CD4-positive, alpha-beta T cell (primary cell): Measurements from ENCODE around the gene PLEKHA7. TPM values are rescaled to one million over a fixed set of nuclear protein-coding genes. Genes with fewer than 3 reads are reported as not detected.

Source experiments
- ATAC-seq: fragments of 200-7000 bp; cut with Tn5 transposase; one replicate; pipeline ENCODE4 v1.10.0; 2022; ENCODE audit warnings: mild to moderate bottlenecking; ENCODE audit not compliant: poor library complexity
- CTCF ChIA-PET: fragments of 350-600 bp; sonication (Branson Sonifier 250); formaldehyde crosslinking; loops from one replicate; lab custom pipeline; 2021; ENCODE audit warnings: antibody characterized with exemption, inconsistent platforms; lab: Charles Lee
- POLR2A ChIA-PET: fragments of 350-600 bp; sonication (Branson Sonifier 250); formaldehyde crosslinking; loops from one replicate; lab custom pipeline; 2021; ENCODE audit warnings: antibody characterized with exemption, inconsistent platforms; lab: Charles Lee
- DNase-seq, 14 experiments: peaks; one replicate each; pipeline ENCODE4 v3.0.0-alpha.2; 2013 to 2020; ENCODE audit warnings: mixed read lengths in 2 of 14
- H3K27ac ChIP-seq, 2 donors: one replicate each; pipeline versions ENCODE4 v1.5.1 to v1.7.0; 2013; ENCODE audit warnings: low read length in 2 of 2, low read depth in 1 of 2, mild to moderate bottlenecking in 1 of 2
- H3K27me3 ChIP-seq, 2 experiments: 1 replicate in 1 of 2; 2 replicates in 1 of 2; pipeline versions ENCODE4 v1.6.1 to v1.7.0; 2013; ENCODE audit warnings: low read length in 2 of 2, control low read depth in 1 of 2, mild to moderate bottlenecking in 1 of 2, moderate library complexity in 1 of 2; ENCODE audit not compliant: insufficient read depth in 2 of 2, control insufficient read depth in 1 of 2
- H3K36me3 ChIP-seq: one replicate; pipeline ENCODE4 v1.6.1; 2013; ENCODE audit warnings: low read length, control low read depth; ENCODE audit not compliant: insufficient read depth
- H3K4me1 ChIP-seq: one replicate; pipeline ENCODE4 v1.6.1; 2013; ENCODE audit warnings: low read length, control low read depth; ENCODE audit not compliant: insufficient read depth
- H3K4me3 ChIP-seq: one replicate; pipeline ENCODE4 v1.5.1; 2013; ENCODE audit warnings: mild to moderate bottlenecking, low read length, moderate library complexity
- H3K9me3 ChIP-seq, 2 experiments: 1 replicate in 1 of 2; 2 replicates in 1 of 2; pipeline versions ENCODE4 v1.6.1 to v1.7.0; 2013; ENCODE audit warnings: low read length in 2 of 2, mild to moderate bottlenecking in 2 of 2, control low read depth in 1 of 2, moderate library complexity in 1 of 2; ENCODE audit not compliant: control insufficient read depth in 1 of 2, insufficient read depth in 1 of 2
- H3K27ac Mint-ChIP-seq: one replicate; pipeline ENCODE4 v1.8.0; 2020; ENCODE audit warnings: mixed read lengths
- H3K27me3 Mint-ChIP-seq: one replicate; pipeline ENCODE4 v1.8.0; 2021; ENCODE audit warnings: mixed read lengths
- H3K36me3 Mint-ChIP-seq: one replicate; pipeline ENCODE4 v1.8.0; 2021; ENCODE audit warnings: low read depth, mixed read lengths
- H3K4me1 Mint-ChIP-seq: one replicate; pipeline ENCODE4 v1.8.0; 2021; ENCODE audit warnings: low read depth, mixed read lengths
- H3K4me3 Mint-ChIP-seq: one replicate; pipeline ENCODE4 v1.8.0; 2020; ENCODE audit warnings: mild to moderate bottlenecking, mixed read lengths
- H3K9me3 Mint-ChIP-seq: one replicate; pipeline ENCODE4 v1.8.0; 2020; ENCODE audit warnings: mixed read lengths
- CTCF ChIP-seq: fragments of 200-600 bp; IDR thresholded peaks from one replicate; pipeline ENCODE4 v1.8.0; 2022; ENCODE audit warnings: antibody characterized with exemption, mild to moderate bottlenecking
- intact Hi-C, 2 experiments: fragments of 100-400 bp; cut with DNase I in 1 of 2; cut with micrococcal nuclease in 1 of 2; formaldehyde crosslinking; loops; one replicate each; pipeline versions ENCODE4 v1.15.1 to v1.9.0; 2023 to 2025; cut with DNase I, micrococcal nuclease
- total RNA-seq, 174 experiments: library from RNA in 2 of 174; stranded (reverse) in 2 of 174; gene quantifications; one replicate each; pipeline ENCODE4 v1.2.3 and lab custom pipeline; 2021 to 2026

Gene PLEKHA7
- total RNA-seq, 2 experiments from 2014 or later, result 4.5 to 4.8 TPM

GRCh38 chr11:16801288-16801980 is 212.8 kb downstream of the PLEKHA7 start:
- POLR2A ChIA-PET, result no interaction called here
- Histone ChIP-seq H3K36me3 (no peaks in the 10 kb centered on the region), H3K27ac (no peak overlapping the region), H3K9me3 (no peaks in the 10 kb centered on the region), H3K27me3 (no peaks in the 10 kb centered on the region), H3K4me1 (peaks cover 28% of the 10 kb centered on the region), H3K4me3 (no peak overlapping the region)
- TF ChIP-seq CTCF, result no peak
- no peak for ATAC-seq
- Mint-ChIP-seq H3K9me3 (no peaks in the 10 kb centered on the region), H3K36me3 (no peaks in the 10 kb centered on the region), H3K27me3 (no peaks in the 10 kb centered on the region), H3K4me1 (no peaks in the 10 kb centered on the region), H3K4me3 (no peak overlapping the region), H3K27ac (no peak overlapping the region)
- CTCF ChIA-PET, result no interaction called here
- intact Hi-C loops, result no loop called here
- no peak for DNase-seq

- no peak overlapping the region for H3K4me3 Mint-ChIP-seq
- Histone ChIP-seq H3K9me3 (no peaks in the 10 kb centered on the region), H3K27ac (no peak overlapping the region), H3K4me3 (no peak overlapping the region), H3K4me1 (peaks cover 18% of the 10 kb centered on the region), H3K27me3 (no peaks in the 10 kb centered on the region), H3K36me3 (no peaks in the 10 kb centered on the region)
- ChIA-PET POLR2A (no interaction called here), CTCF (no interaction called here)
- intact Hi-C loops, result no loop called here
- H3K9me3 Mint-ChIP-seq, result no peaks in the 10 kb centered on the region
- no peaks in the 10 kb centered on the region for H3K36me3 Mint-ChIP-seq
- peaks cover under 1% of the 10 kb centered on the region for H3K4me1 Mint-ChIP-seq
- no peak for ATAC-seq
- H3K27me3 Mint-ChIP-seq, result no peaks in the 10 kb centered on the region
- DNase-seq, result no peak
- no peak for TF ChIP-seq CTCF
- no peak overlapping the region for H3K27ac Mint-ChIP-seq
These were observed 213.8 kb downstream of the PLEKHA7 start for GRCh38 chr11:16800382-16800781.

GRCh38 chr11:16799890-16800289 is 214.3 kb downstream of the PLEKHA7 start:
- CTCF ChIA-PET, result no interaction called here
- ATAC-seq (no peak), DNase-seq (no peak)
- no peak overlapping the region for H3K4me3 Mint-ChIP-seq
- POLR2A ChIA-PET, result no interaction called here
- Histone ChIP-seq H3K4me3 (no peak overlapping the region), H3K4me1 (peaks cover 19% of the 10 kb centered on the region), H3K27me3 (no peaks in the 10 kb centered on the region), H3K36me3 (no peaks in the 10 kb centered on the region), H3K9me3 (no peaks in the 10 kb centered on the region), H3K27ac (no peak overlapping the region)
- intact Hi-C loops, result no loop called here
- H3K27ac Mint-ChIP-seq, result no peak overlapping the region
- H3K9me3 Mint-ChIP-seq, result no peaks in the 10 kb centered on the region
- TF ChIP-seq CTCF, result no peak
- no peaks in the 10 kb centered on the region for H3K27me3 Mint-ChIP-seq
- peaks cover 5% of the 10 kb centered on the region for H3K4me1 Mint-ChIP-seq
- no peaks in the 10 kb centered on the region for H3K36me3 Mint-ChIP-seq
